ENCODE results near the gene PLCB4. TPM values are rescaled to one million over a fixed set of nuclear protein-coding genes. Genes with fewer than 3 reads are reported as not detected.

PLCB4 gene
- total and polyA plus RNA-seq, 8 donors, result 6.2 to 15.3 (median 9.4) TPM

DNA sequence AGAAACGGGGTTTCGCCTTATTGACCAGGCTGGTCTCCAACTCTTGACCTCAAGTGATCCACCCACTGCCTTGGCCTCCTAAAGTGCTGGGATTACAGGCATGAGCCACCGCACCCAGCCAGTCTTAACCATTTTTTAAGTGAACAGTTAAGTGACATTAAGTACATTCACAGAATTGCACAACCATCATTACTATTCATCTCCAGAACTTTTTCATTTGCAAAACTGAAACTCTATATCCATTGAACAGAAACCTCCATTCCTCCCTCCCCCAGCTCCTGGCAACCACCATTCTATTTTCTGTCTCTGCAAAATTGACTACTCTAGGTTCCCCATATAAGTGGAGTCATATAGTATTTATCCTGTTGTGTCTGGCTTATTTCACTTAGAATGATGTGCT, 59.7 kb downstream of the PLCB4 start:
- intact Hi-C loops (cut with DNase I), result no loop called here
- ATAC-seq, result no peak

DNA sequence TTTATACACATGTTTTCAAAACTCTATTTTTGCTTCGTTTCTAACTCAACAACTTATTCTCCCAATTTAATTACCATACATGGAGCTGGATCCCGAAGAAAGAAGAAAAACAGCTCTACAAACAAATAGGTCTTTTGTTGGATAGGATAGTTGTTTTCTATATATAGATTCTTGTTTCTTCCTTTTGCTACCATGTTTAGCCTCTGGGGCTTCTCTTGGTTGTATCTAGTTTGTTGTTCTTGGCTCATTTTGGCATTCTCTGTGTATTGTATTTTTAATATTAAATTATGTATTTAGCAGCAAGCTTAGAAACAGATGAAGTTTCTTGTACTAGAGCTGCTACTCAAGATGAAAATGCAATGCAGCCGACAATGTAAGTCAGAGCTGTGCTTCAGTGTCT, 60.9 kb downstream of the PLCB4 start:
- ATAC-seq (no peak), DNase-seq (no peak)
- Histone ChIP-seq H3K36me3 (no peaks in the 10 kb centered on the region), H3K27ac (no peak overlapping the region), H3K27me3 (no peaks in the 10 kb centered on the region), H3K4me1 (no peaks in the 10 kb centered on the region), H3K9me3 (peaks cover 0 to 19% of the 10 kb centered on the region in 2 donors), H3K4me3 (no peak overlapping the region)
- TF ChIP-seq, protein P1, sequence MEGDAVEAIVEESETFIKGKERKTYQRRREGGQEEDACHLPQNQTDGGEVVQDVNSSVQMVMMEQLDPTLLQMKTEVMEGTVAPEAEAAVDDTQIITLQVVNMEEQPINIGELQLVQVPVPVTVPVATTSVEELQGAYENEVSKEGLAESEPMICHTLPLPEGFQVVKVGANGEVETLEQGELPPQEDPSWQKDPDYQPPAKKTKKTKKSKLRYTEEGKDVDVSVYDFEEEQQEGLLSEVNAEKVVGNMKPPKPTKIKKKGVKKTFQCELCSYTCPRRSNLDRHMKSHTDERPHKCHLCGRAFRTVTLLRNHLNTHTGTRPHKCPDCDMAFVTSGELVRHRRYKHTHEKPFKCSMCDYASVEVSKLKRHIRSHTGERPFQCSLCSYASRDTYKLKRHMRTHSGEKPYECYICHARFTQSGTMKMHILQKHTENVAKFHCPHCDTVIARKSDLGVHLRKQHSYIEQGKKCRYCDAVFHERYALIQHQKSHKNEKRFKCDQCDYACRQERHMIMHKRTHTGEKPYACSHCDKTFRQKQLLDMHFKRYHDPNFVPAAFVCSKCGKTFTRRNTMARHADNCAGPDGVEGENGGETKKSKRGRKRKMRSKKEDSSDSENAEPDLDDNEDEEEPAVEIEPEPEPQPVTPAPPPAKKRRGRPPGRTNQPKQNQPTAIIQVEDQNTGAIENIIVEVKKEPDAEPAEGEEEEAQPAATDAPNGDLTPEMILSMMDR (IDR thresholded peaks at IDR 0.05), result no peak
- intact Hi-C loops (cut with DNase I), result no loop called here

More for the DNA sequence above, 59.7 kb downstream of the PLCB4 start:
- no peaks in the 10 kb centered on the region for H3K27me3 ChIP-seq
- H3K4me1 ChIP-seq, result no peaks in the 10 kb centered on the region
- no peaks in the 10 kb centered on the region for H3K36me3 ChIP-seq
- DNase-seq, result no peak
- H3K27ac ChIP-seq, result no peak overlapping the region
- TF ChIP-seq, protein P1 (IDR thresholded peaks at IDR 0.05), result no peak
- H3K4me3 ChIP-seq, result no peak overlapping the region
- H3K9me3 ChIP-seq, result peaks cover 0 to 19% of the 10 kb centered on the region in 2 donors

GRCh38 chr20:9130521-9130920, 61.6 kb downstream of the PLCB4 start:
- intact Hi-C loops (cut with DNase I), result no loop called here
- Histone ChIP-seq H3K4me3 (no peak overlapping the region), H3K36me3 (no peaks in the 10 kb centered on the region), H3K4me1 (no peaks in the 10 kb centered on the region), H3K9me3 (peaks cover 0 to 19% of the 10 kb centered on the region in 2 donors), H3K27ac (no peak overlapping the region), H3K27me3 (no peaks in the 10 kb centered on the region)
- TF ChIP-seq, protein P1 (IDR thresholded peaks at IDR 0.05), result no peak
- no peak for DNase-seq
- ATAC-seq, result no peak

- intact Hi-C loops (cut with DNase I), result no loop called here
- Histone ChIP-seq H3K4me3 (no peak overlapping the region), H3K27me3 (no peaks in the 10 kb centered on the region), H3K9me3 (peaks cover 0 to 19% of the 10 kb centered on the region in 2 donors), H3K4me1 (no peaks in the 10 kb centered on the region), H3K36me3 (no peaks in the 10 kb centered on the region), H3K27ac (no peak overlapping the region)
- TF ChIP-seq, protein P1 (IDR thresholded peaks at IDR 0.05), result no peak
- DNase-seq (no peak), ATAC-seq (no peak)
Measured at GRCh38 chr20:9131841-9132240, 63.0 kb downstream of the PLCB4 start.

DNA sequence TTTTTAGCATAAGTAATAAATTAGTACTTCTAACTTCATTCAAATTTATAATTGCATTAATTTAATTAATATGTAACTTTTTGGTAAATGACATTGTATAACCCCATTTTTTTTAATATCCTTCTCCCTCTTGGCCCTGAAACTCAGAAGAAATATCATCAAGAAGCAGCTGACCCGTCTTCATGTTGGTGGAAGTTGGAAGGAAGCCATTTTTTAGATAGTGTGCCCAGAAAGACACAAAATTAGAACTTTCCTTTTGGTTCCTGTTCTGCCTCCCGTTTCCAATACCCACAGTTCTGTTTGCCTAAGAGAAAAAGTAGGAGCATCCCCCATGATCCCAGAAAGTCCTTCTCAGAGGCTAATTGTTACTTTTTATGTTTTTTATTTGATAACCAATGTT, 65.5 kb downstream of the PLCB4 start:
- Histone ChIP-seq H3K9me3 (peaks cover 0 to 23% of the 10 kb centered on the region in 2 donors), H3K27ac (no peak overlapping the region), H3K4me1 (no peaks in the 10 kb centered on the region), H3K4me3 (no peak overlapping the region), H3K36me3 (no peaks in the 10 kb centered on the region), H3K27me3 (no peaks in the 10 kb centered on the region)
- TF ChIP-seq, protein P1 (IDR thresholded peaks at IDR 0.05), result no peak
- no peak for DNase-seq
- ATAC-seq, result no peak
- intact Hi-C loops (cut with DNase I), result no loop called here
